ENCODE measurements around the gene CDC25A. TPM values are rescaled to one million over a fixed set of nuclear protein-coding genes. Genes with fewer than 3 reads are reported as not detected.
A peak's percentile ranks its signal among the peaks of the same experiment; 100 is the strongest.

CDC25A gene
- total RNA-seq, 1 donor from 2014 or later: 3.8 TPM

DNA sequence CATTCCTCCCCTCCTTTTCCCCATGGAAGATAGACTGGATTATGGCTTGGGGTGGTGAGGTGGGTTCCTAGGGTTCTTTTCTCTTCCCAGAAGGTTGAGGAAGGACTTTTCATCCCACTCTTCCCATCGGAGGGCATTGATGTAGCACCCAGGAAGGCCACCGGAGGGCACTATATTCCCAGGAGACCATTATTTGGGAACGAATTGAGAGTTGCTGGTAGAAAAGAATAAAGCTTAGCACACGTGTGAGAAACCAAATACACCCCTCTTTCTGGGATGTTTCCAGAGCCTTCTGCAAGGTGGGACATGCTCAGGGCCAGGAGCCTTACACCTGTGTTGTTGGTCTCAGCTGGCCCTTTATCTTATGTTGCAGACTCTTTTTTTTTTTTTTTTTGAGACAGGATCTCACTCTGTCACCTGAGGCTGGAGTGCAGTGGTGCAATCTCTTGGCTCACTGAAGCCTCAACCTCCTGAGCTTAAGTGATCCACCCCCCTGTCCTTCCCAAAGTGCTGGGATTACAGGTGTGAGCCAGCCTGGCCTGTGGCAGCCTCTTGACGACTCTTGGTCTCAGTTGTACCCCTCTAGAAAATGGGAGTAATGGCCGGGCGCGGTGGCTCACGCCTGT, 6.3 kb upstream of the CDC25A start:
- ATAC-seq: peak; percentile 64

DNA sequence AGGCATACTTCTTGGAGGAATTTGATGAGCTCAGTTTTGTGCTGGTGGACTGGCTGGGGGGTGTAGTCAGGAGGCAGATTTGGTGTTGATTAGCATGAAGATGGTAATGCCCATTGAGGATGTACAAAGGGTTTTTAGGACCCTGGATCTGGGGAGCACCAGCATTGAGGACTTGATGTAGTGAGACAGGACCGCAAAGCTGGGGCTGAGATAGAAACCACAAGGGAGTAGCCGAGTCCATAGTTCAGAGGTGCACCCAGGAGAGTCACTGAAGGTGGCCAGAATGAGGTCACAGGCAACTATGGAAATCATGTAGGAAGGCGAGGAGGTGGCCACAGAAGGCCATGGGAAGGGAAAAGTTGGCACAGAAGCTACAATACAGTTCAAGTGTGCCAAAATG, 2.7 kb upstream of the CDC25A start:
- no peak for ATAC-seq

DNA sequence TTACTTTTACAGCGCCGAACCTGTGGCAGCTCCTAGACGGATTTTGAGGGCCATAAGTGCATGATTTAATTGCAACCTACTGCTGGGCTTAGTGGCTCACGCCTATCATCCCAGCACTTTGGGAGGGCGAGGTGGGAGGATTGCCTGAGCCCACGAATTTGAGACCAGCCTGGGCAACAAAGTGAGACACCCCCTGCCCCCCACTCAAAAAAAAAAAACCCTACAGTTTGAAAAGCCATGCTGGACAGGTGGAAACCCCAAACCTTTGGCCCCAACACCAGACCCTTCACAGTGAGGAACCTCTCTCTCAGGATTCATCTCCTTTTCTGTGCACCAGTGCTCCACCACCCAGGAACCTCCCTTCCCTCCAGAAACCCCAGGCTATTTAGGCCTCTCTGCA, 1.1 kb upstream of the CDC25A start:
- no peak for ATAC-seq

DNA sequence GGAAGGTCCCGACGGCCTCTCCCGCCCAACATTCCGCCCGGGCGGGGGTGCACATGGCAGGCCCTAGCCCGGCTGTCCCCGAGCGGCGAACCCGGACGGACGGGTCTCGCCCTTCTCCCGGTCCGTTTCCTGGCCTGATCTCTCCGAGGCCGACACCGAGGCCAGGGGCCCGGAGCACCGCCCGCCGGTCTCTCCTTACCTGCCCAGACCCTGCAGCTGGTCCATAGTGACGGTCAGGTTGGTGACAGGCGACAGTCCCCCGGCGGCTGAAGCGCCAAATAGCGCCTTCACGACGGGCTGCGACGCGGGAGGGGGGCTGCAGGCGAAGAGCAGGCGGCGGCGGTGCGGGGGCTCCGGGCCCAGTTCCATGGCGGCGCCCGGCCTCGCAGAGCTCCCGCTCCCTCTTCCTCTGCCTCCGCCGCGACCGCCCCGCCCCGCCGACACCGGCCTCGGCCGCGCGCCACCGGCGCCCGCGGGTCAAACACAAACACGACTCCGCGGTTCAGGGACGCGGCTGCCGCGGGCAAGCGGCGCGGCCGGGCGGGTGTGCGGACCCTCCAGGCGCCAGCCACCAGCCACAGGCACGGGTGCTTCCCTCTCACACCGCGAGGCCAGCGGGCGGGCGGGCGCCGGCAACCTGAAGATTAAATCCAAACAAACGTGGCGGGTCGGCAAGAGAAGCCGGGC, 495 bp downstream of the CDC25A start:
- peak; percentile 51 for ATAC-seq

DNA sequence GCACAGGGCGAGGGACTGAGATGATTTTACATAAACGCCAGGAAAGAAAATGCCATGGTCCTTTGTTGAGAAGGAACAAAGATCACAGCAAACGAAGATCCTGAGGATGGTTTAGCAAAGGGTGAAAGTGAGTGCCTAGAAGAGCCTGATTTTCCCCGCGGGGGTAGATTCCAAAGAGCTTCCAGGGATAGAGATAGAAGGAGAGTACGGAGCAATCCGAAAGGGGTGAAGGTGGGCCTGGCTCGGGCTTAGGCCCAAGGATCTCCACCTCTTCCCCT, 977 bp downstream of the CDC25A start:
- ATAC-seq: no peak

DNA sequence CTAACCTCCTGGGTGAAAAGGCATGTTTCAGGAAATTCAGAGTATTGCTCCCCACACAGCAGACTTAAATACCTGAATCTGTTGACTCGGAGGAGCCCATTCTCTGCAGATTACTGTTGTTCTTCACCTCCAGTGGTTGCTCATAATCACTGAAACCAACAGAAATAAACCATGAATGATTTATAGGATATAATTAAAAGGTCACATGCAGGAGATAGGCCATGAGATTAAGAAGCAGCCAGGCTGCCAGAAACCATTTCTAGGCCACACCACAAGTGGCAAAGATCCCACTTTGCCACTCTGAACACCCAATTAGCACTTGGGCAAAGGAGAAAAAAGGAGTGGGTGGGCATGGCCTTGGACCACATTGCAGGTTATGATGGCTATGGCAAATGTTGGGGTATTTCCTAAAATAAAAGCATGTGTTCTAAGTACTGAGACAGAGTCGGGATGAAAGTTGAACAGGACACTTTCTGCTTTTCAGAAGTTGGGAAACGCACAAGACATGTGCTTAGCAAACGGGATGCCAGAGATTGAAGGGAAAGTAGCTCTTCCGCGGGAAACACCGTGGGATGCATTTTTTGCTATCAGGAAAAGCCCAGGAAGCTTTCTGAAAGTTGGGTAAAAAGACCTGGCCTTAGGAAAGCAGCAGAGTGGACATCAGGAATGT, 1.5 kb downstream of the CDC25A start:
- no peak for ATAC-seq

DNA sequence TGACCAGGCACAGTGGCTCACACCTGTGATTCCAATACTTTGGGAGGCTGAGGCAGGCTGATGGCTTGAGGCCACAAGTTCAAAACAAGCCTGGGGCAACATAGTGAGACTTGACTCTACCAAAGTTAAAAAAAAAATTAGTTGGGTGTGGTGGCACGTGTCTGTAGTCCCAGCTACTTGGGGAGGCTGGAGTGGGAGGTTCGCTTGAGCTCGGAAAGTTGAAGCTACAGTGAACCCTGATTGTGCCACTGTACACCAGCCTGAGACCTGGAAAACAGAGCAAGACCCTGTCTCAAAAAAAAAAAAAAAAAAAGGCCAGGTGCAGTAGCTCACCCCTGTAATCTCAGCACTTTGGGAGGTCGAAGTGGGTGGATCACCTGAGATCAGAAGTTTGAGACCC, 3.1 kb downstream of the CDC25A start:
- no peak for ATAC-seq

DNA sequence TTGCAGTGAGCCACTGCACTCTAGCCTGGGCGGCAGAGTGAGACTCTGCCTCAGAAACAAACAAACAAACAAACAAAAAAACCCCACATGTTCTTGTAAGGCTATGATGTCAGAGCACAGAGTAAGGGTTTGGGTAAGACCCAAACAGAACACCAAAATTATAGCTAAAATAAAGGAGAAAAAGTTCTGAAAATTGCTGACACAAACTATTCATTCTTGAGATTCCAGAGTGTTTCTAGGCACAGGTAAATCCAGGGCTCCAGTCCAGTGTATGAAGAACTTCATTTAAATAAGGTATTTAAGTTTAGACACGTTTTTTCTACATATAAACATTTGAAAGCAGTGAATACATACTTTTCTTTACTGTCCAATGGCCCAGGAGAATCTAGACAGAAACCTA, 3.9 kb downstream of the CDC25A start:
- ATAC-seq: no peak

DNA sequence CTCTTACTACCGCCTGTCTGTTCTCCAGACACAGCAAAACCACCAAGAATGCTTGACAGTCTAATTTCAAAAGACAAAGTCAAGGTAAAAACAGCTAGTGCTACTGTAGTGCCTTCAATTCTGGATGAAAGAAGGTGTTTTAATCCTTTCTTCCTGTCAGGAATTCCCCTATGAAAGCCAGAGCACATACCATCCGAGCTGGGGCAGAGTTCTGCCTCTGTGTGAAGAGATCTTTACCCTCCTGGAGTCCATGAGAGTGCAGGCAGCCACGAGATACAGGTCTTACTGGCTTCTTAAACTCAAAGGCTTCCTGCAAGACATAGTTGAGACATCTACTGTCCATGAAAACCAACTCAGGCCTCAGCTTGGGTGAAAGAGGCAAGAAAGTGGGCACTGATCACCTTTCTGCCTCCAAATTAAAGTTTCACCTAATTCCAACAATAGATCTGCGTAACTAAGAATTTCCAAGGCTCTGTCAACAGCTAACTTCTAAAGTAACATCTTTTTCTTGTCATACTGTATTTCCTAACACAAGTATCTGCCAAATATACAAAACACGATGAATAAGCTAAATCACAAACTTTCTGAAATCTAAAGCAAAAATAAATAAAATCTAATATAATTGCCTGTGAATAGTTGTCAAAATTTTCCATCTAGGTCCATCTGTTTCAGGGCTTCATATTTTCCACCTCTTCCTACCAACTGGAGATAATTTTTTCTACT, 7.5 kb downstream of the CDC25A start:
- ATAC-seq: peak; percentile 40

DNA sequence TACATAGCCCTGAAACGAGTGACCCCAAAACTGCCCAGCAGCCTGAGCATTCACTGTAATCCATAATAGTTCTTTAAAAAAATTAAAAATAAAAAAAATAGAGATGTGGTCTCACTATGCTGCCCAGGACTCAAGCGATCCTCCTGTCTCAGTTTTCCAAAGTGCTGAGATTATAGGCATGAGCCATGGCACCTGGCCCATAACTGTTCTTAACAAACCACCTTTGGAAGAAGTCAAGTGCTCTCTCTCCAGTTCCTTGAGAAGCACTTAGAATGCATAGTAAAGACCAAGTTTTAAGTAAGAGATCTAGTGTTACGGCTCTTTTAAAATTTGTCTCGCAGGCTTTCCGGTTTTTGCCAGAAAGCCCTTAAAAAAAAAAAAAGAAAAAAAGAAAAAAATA, 8.2 kb downstream of the CDC25A start:
- no peak for ATAC-seq

DNA sequence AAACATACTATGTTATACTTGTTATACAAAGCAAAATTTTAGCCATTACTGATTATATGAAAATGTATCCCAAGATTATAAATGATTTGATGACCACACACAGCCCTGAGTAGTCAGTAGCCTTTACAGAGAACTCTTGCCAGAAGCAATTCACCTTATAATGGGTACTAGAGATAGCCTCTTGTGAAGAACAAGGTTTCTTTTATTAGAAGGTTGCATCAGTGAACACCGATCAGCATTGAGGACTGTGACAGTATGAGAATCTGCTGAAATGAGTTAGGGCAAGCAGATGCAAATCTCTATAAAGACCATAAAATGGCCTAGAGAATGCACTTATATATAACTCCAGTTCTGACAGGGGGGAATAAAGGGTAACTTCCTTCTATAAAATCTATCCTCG, 10.1 kb downstream of the CDC25A start:
- ATAC-seq: no peak

DNA sequence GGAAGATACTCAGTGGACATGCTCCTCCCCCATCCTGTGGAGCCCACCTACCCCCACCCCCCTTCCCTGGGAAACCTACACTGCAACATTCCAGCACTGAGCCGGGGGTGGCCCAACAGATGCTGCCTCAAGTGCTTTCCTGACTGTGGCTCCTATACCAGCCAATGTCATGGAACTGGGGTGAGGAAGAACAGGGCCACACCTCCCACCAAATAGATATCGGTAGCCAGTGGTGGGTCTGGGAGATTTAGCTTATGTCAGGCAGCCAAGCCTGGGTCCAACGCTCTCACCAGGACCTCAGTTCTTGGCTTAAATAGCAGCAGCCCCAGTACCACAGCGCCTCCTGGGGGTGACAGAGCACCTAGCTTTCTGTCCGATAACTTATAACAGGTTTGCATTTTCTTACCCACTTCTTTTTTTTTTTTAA, 30.3 kb downstream of the CDC25A start:
- ATAC-seq: peak; percentile 44

DNA sequence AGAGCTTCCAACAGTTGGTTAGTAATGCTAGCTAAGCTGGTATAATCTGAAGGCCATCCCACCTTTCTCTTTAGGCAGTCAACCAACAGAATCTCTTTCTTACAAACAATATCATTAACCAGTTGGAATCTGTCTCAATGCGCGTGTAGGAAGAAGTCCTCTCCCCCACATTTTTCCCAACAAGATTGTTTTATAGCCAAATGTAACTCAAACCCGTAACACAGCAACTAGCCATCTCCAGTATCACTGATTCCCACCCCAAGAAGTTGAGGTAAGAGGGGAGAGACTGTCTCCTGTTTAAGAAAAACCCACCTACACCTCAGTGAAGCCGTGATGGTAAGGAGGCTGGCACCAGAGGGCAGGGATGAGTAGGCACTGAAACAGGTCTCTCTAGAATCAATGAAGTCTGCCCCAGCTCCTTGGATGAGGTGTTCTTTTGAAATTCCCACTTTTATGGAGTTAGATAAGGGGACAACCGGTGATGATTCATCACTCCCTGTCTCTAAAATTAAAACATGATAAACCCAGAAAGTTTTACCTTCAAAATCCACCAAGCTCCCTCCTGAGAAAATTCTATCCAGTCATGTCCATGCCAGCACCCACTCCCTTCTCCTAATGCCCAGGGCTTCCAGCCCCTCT, 30.9 kb downstream of the CDC25A start:
- ATAC-seq: no peak

DNA sequence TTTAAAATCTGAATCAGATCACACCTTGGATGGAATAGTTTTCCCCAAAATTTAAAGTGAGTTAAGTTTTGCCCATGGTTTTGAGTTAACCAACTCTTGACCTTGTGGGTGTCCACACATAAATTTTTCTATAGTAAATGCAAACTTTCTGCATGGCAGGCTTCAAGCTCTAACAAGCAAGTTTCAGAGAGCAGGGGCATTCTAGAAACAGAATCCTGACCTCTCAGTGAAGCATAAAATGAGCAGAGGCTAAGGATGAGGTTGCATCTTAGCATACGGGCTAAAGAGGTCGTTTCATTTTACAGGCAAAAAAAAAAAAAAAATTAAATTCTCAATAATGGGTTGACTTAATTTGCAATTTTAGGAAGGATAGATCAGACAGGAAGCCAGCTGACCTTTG, 32.1 kb downstream of the CDC25A start:
- no peak for ATAC-seq

DNA sequence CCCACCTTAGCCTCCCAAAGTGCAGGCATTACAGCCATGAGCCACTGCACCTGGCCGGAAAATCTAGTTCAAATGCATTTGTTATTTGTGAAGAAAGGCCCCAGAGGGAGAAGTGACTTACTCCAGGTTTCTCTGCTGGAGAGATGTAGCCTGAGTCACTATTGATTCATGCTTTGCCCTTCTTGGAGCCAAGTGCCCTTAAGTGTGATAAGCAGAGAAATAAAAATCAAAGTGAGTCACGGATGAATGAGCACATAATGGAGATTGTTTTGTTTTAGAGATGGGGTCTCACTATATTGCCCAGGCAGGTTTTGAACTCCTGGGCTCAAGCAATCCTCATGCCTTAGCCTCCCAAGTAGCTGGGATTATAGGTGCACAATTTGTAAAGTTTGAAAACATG, 33.1 kb downstream of the CDC25A start:
- ATAC-seq: peak; percentile 72

DNA sequence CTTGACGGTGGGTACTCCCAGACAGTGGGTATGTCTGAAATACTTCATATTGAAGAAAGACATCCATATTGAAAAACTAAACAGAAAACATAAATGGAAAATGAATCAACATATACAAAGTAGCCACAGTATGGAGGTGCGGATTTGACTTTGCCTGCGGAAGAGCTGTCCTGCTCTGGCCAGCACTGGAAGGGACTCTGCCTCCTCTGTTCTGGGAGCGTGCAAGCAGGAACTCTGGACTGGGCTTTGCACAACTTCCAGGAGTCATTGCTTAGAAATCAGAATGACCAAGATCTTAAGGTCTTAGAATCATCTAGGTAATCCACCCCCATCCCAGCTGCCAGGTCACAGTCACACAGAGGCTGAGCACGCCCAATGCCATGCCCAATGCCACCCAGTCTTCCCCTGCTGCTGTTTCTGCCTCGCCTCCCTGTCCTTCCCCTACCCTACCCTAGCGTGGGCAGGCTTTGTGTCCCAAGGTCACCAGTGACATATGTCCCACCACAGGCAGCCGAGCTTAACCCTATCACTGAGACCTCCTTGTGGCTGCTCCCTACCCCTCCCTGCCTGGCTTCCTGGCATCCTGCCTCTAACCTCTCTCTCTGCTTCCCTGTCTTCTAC, 36.3 kb downstream of the CDC25A start:
- ATAC-seq: peak; percentile 50

DNA sequence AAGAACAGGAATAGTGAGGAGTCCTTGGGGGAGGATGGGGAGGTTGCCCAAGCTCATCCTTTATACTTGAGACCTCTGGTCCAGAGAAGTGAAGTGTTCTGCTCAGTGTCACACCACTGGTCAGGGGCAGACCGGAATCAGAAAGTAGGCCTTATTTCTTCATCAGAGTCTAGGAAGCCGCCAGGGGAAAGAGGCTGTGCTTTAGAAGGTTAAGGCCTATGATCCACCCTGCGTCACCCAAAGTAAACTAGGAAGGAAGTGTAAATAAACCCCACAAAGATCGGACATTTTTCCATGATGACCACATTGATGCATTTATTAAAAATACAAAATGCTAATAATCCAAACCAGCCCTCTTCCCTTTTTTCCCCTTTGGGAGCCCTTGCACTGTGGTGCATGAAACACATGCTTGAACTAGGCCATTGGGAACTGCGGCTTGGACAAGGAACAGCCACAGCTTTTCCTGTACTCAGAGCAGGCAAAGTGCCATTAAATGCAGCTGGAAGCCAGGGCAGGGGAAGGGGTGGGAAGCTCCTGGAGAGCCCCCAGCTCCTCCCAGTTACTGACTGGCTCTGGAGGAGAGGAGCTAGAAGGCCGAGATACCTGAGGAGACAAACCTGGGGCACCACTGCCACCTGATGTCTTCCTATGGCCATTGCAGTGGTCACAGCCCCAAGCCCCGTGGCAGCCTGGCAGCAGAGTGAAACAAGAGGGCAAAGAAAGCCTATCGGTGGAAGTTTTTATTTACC, 37.0 kb downstream of the CDC25A start:
- ATAC-seq: peak; percentile 88

DNA sequence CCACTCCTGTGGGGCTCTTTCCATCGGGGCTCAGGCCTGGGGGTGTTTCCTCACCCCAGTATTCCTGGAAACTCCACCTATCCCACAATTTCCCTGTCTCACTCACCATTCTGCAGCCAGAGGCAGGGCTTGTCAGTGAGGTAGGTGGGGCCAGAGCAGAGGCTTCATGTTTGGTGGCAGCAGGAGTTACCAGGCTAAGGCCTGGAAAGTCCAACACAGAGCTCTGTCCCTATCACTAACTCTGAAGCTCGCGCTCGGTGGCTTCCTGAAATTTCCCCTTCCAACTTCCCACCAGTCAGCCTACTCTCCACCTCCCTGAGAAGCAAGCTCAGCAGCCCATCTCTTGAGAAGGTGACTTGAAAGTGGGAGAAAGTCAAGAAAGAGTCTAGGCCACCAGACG, 44.2 kb downstream of the CDC25A start:
- no peak for ATAC-seq

DNA sequence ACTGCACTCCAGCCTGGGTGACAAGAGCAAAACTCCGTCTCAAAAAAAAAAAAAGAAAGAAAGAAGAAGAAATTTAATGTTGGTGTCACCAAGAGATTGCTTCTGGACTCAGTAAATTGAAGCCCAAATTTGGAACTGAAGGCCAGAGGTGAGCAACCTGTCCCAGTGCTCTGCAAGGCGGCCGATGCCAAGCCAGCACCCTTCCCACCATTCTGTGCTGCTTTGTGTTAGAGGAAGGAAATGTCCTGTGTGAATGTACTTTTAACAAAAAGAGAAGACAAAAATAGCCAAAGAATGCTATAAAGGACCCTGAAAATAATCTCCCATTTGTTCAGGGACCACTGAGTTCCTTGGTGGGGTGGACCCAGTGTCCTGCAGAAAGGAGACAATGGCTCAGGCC, 44.6 kb downstream of the CDC25A start:
- ATAC-seq: no peak

DNA sequence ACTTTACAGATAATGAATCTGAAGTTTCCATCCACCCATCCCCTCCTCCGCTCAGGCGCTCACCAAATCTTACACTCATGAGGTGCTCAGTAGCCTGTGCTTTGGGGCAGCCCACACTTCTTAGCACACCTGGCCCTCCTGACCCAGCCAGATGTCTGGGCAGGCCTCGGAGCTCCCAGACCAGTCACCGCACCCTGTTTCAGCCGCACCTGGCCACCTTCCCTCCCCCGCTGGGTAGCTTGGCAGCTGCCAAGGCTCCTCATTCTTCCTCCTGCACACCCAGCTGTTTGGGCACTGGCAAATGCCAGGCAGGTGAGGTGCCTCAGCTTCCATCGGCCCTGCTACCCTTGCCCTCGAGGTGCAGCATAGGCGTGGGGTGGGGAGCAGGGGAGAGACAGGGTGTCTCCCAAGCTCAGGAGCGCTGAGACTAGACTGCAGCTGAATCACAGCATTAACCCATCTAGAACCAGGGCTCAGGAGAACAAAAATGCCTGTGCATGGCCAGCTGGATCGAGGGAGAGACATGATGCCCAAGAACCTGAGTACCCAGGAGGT, 45.8 kb downstream of the CDC25A start:
- ATAC-seq: peak; percentile 90

DNA sequence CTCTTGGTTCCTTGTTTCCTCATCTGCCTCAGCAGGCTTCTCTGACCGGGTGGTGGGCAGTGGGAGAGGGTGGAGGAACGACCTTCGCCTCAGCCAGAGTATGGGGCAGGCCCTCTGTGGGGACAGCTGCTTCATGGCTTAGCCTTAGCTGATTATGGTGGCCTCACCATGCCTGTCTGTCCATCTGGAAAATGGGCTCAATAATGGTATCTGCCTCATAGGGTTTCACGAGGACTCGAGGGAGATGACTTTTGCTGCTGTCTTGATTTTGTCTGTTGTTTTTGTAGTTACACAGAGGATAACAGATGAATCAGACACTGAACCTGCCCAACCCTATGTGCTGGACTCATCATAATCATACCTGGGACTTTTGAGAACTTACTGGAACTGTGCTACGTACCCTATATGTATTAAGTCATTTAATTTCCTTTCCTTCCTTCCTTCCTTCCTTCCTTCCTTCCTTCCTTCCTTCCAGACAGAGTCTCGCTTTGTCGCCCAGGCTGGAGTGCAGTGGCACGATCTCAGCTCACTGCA, 46.5 kb downstream of the CDC25A start:
- peak; percentile 80 for ATAC-seq
